Right lobe of liver (tissue), 4 donors: ENCODE results near the gene ARHGAP30.

Experiments used
- POLR2A ChIP-seq: fragments of 450-650 bp; IDR thresholded peaks from one replicate; pipeline ENCODE4 v1.6.1; 2017; ENCODE audit warnings: antibody characterized with exemption, mild to moderate bottlenecking
- TF ChIP-seq, protein P1 (sequence below), 4 donors: fragments of 200-600 bp in 3 of 4; fragments of 450-650 bp in 1 of 4; IDR thresholded peaks; one replicate each; pipeline versions ENCODE4 v1.5.1 to v1.8.0; 2016 to 2022; ENCODE audit warnings: antibody characterized with exemption in 4 of 4, mild to moderate bottlenecking in 2 of 4
- donor health status: DM: no; HTN: no; CAD: no.
- donor health status: DM: no; HTN: no; CAD: no.
- donor health status: DM: no; HTN: yes; CAD: no.

DNA sequence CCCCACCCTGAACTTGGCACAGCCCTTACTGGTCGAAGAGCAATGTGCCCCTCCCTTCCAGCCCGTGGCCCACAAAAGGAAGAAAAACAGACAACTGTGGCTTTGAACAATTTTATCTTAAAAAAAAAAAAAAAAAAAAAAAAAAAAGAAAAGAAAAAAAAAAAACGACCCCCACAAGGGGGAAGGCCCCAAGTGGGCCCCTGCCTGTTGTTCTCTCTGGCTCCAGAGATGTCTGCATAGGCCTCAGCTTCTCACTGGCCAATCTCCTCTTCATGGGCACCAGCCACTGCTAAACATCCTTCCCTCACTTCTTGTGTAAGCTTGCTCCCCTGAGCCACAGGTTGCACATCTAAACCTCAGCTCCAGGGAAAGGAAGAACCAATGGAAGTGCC, 30.5 kb downstream of the ARHGAP30 start:
- TF ChIP-seq, protein P1, sequence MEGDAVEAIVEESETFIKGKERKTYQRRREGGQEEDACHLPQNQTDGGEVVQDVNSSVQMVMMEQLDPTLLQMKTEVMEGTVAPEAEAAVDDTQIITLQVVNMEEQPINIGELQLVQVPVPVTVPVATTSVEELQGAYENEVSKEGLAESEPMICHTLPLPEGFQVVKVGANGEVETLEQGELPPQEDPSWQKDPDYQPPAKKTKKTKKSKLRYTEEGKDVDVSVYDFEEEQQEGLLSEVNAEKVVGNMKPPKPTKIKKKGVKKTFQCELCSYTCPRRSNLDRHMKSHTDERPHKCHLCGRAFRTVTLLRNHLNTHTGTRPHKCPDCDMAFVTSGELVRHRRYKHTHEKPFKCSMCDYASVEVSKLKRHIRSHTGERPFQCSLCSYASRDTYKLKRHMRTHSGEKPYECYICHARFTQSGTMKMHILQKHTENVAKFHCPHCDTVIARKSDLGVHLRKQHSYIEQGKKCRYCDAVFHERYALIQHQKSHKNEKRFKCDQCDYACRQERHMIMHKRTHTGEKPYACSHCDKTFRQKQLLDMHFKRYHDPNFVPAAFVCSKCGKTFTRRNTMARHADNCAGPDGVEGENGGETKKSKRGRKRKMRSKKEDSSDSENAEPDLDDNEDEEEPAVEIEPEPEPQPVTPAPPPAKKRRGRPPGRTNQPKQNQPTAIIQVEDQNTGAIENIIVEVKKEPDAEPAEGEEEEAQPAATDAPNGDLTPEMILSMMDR (IDR thresholded peaks at IDR 0.05), result no peak
- TF ChIP-seq POLR2A, result no peak
